Fibroblast of pulmonary artery (primary cell): Measurements from ENCODE around the gene TPSB2.
"Not testable (repeated sequence)": the region's sequence is repeated elsewhere in the genome, so short reads cannot be mapped to it uniquely, and the experiment has no call there.

Experiments
- DNase-seq: peaks from one replicate; pipeline ENCODE4 v3.0.0-alpha.2; 2010; ENCODE audit warnings: low read depth
- H3K4me3 ChIP-seq: replicated peaks from 2 replicates; pipeline ENCODE4 v1.5.1; 2011; ENCODE audit warnings: low read depth, mild to moderate bottlenecking, control low read depth, low read length, moderate library complexity
- CTCF ChIP-seq: IDR thresholded peaks from 2 replicates; pipeline ENCODE4 v1.5.1; 2011; ENCODE audit warnings: mild to moderate bottlenecking, control low read depth, low read length, inconsistent platforms; ENCODE audit errors: missing control alignments

The TPSB2 gene

GRCh38 chr16:1193143-1193824 is 36.7 kb downstream of the TPSB2 start:
- no peak for DNase-seq
- H3K4me3 ChIP-seq: no peak overlapping the region
- TF ChIP-seq CTCF: no peak

GRCh38 chr16:1192384-1193073 is 37.5 kb downstream of the TPSB2 start:
- no peak for DNase-seq
- H3K4me3 ChIP-seq: no peak overlapping the region
- no peak for TF ChIP-seq CTCF

GRCh38 chr16:1190789-1191188 is 39.2 kb downstream of the TPSB2 start:
- H3K4me3 ChIP-seq, DNase-seq: not testable (repeated sequence)

GRCh38 chr16:1189455-1189854 is 40.5 kb downstream of the TPSB2 start:
- DNase-seq: no peak
- H3K4me3 ChIP-seq: no peak overlapping the region
- no peak for TF ChIP-seq CTCF

- H3K4me3 ChIP-seq: no peak overlapping the region
- TF ChIP-seq CTCF: no peak
- DNase-seq: peak; percentile 51
These were observed 41.4 kb downstream of the TPSB2 start for GRCh38 chr16:1188432-1189189.

GRCh38 chr16:1185460-1186207 is 44.4 kb downstream of the TPSB2 start:
- H3K4me3 ChIP-seq, DNase-seq: not testable (repeated sequence)

GRCh38 chr16:1184980-1185379 is 45.0 kb downstream of the TPSB2 start:
- no peak for DNase-seq
- TF ChIP-seq CTCF: no peak
- no peak overlapping the region for H3K4me3 ChIP-seq
